Right renal cortex interstitium (tissue), 3 donors: ENCODE results near the gene OR2AE1. TPM values are rescaled to one million over a fixed set of nuclear protein-coding genes. Genes with fewer than 3 reads are reported as not detected.

Experiments used
- DNase-seq, 3 donors: peaks; one replicate each; pipeline ENCODE4 v3.0.0-alpha.2; 2013; ENCODE audit warnings: low read depth in 3 of 3, low spot score in 2 of 3
- polyA plus RNA-seq, 3 donors: library from polyadenylated mRNA; unstranded; fragments of 120-200 nt; gene quantifications; one replicate each; pipeline ENCODE4 v1.2.1, GENCODE V29; 2013; ENCODE audit not compliant: insufficient read length in 3 of 3

The OR2AE1 gene
- polyA plus RNA-seq, 3 donors = not detected

- no peak for DNase-seq
Observed at GRCh38 chr7:99860281-99861127, 16.3 kb downstream of the OR2AE1 start.

- DNase-seq = no peak
Observed at GRCh38 chr7:99855236-99855635, 21.6 kb downstream of the OR2AE1 start.

- DNase-seq = no peak
Observed at GRCh38 chr7:99848420-99849216, 28.2 kb downstream of the OR2AE1 start.

GRCh38 chr7:99844328-99844727 is 32.5 kb downstream of the OR2AE1 start:
- DNase-seq = no peak

GRCh38 chr7:99843808-99844207 is 33.0 kb downstream of the OR2AE1 start:
- DNase-seq = no peak

- DNase-seq = no peak
Observed at GRCh38 chr7:99842926-99843325, 33.9 kb downstream of the OR2AE1 start.

- DNase-seq = no peak
Observed at GRCh38 chr7:99840136-99840869, 36.5 kb downstream of the OR2AE1 start.

GRCh38 chr7:99839287-99840021 is 37.4 kb downstream of the OR2AE1 start:
- no peak for DNase-seq

GRCh38 chr7:99837649-99838361 is 39.0 kb downstream of the OR2AE1 start:
- DNase-seq = no peak

- DNase-seq = no peak
Observed at GRCh38 chr7:99835189-99835588, 41.6 kb downstream of the OR2AE1 start.

- DNase-seq = no peak
Observed at GRCh38 chr7:99834382-99834781, 42.5 kb downstream of the OR2AE1 start.

GRCh38 chr7:99833289-99833877 is 43.5 kb downstream of the OR2AE1 start:
- no peak for DNase-seq

GRCh38 chr7:99831595-99831994 is 45.2 kb downstream of the OR2AE1 start:
- no peak for DNase-seq

GRCh38 chr7:99829524-99830160 is 47.2 kb downstream of the OR2AE1 start:
- peak; percentile 2 to 6 (median 3) for DNase-seq

- no peak for DNase-seq
Observed at GRCh38 chr7:99828811-99829210, 48.0 kb downstream of the OR2AE1 start.

- DNase-seq = no peak
Observed at GRCh38 chr7:99827040-99827778, 49.6 kb downstream of the OR2AE1 start.
